ENCODE measurements around the gene TIMM10.
A peak's percentile ranks its signal among the peaks of the same experiment; 100 is the strongest.

The TIMM10 gene

GRCh38 chr11:57482782-57483561, 47.6 kb downstream of the TIMM10 start:
- peak; percentile 88 for TF ChIP-seq CTCF (IDR thresholded peaks at IDR 0.05; ENCODE audit: borderline replicate concordance, insufficient read depth, low read depth, low read length)
- H3K4me3 ChIP-seq (ENCODE audit: low read depth, low read length) = peak overlapping the region; percentile 35

- no peak overlapping the region for H3K4me3 ChIP-seq (ENCODE audit: low read depth, low read length)
- no peak for TF ChIP-seq CTCF (IDR thresholded peaks at IDR 0.05; ENCODE audit: borderline replicate concordance, insufficient read depth, low read depth, low read length)
Measured at GRCh38 chr11:57481915-57482781, 48.4 kb downstream of the TIMM10 start.

- TF ChIP-seq CTCF (IDR thresholded peaks at IDR 0.05; ENCODE audit: borderline replicate concordance, insufficient read depth, low read depth, low read length) = no peak
- no peak overlapping the region for H3K4me3 ChIP-seq (ENCODE audit: low read depth, low read length)
Measured at GRCh38 chr11:57481315-57481714, 49.2 kb downstream of the TIMM10 start.

- peak; percentile 89 for TF ChIP-seq CTCF (IDR thresholded peaks at IDR 0.05; ENCODE audit: borderline replicate concordance, insufficient read depth, low read depth, low read length)
- no peak overlapping the region for H3K4me3 ChIP-seq (ENCODE audit: low read depth, low read length)
Measured at GRCh38 chr11:57480409-57481137, 50.0 kb downstream of the TIMM10 start.

- H3K4me3 ChIP-seq (ENCODE audit: low read depth, low read length) = no peak overlapping the region
- no peak for TF ChIP-seq CTCF (IDR thresholded peaks at IDR 0.05; ENCODE audit: borderline replicate concordance, insufficient read depth, low read depth, low read length)
Measured at GRCh38 chr11:57479911-57480310, 50.6 kb downstream of the TIMM10 start.

- no peak for TF ChIP-seq CTCF (IDR thresholded peaks at IDR 0.05; ENCODE audit: borderline replicate concordance, insufficient read depth, low read depth, low read length)
- H3K4me3 ChIP-seq (ENCODE audit: low read depth, low read length) = no peak overlapping the region
Measured at GRCh38 chr11:57479021-57479663, 51.4 kb downstream of the TIMM10 start.

Measured in GM12875 (cell line).